Measurements from ENCODE around the gene SPCS1. TPM values are rescaled to one million over a fixed set of nuclear protein-coding genes. Genes with fewer than 3 reads are reported as not detected.

SPCS1 gene
- total RNA-seq, 4 donors from 2014 or later = 49.2 to 138 (median 84.9) TPM

DNA sequence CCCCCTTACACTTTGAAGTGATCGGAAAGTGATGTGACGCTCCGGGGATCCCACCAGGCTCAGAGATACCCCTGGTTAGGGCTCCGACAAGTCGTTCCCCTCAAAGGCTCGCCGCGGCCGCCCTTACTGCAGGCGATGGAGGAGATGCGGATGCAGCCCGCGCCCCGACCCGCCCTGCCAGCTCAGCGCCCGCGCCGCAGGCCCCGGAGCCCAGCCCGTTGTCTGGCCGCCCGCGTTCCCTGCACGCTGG lies 543 bp upstream of the SPCS1 start:
- TF ChIP-seq, protein P1, sequence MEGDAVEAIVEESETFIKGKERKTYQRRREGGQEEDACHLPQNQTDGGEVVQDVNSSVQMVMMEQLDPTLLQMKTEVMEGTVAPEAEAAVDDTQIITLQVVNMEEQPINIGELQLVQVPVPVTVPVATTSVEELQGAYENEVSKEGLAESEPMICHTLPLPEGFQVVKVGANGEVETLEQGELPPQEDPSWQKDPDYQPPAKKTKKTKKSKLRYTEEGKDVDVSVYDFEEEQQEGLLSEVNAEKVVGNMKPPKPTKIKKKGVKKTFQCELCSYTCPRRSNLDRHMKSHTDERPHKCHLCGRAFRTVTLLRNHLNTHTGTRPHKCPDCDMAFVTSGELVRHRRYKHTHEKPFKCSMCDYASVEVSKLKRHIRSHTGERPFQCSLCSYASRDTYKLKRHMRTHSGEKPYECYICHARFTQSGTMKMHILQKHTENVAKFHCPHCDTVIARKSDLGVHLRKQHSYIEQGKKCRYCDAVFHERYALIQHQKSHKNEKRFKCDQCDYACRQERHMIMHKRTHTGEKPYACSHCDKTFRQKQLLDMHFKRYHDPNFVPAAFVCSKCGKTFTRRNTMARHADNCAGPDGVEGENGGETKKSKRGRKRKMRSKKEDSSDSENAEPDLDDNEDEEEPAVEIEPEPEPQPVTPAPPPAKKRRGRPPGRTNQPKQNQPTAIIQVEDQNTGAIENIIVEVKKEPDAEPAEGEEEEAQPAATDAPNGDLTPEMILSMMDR (IDR thresholded peaks at IDR 0.05) = no peak
- no peak for ATAC-seq (ENCODE audit: low FRiP score)
- no peak for DNase-seq (ENCODE audit: low spot score)

DNA sequence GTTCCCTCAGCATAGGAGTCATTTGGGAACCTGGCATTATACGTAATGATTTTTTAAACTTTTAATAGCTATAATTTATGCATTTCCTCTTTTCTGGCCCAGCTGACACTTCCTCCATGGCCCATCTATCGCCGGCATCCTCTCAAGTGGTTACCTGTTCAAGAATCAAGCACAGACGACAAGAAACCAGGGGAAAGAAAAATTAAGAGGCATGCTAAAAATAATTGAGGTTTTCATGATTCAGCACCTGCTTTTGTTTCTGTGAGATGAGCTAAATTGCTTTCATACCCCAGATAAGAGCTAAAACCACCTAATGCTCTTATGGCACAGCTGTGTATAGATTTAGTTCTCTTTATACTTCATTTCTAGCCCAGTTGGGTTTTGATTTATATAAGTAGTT lies 1.7 kb downstream of the SPCS1 start:
- DNase-seq (ENCODE audit: low spot score) (no peak), ATAC-seq (ENCODE audit: low FRiP score) (no peak)
- TF ChIP-seq, protein P1 (IDR thresholded peaks at IDR 0.05) = no peak

DNA sequence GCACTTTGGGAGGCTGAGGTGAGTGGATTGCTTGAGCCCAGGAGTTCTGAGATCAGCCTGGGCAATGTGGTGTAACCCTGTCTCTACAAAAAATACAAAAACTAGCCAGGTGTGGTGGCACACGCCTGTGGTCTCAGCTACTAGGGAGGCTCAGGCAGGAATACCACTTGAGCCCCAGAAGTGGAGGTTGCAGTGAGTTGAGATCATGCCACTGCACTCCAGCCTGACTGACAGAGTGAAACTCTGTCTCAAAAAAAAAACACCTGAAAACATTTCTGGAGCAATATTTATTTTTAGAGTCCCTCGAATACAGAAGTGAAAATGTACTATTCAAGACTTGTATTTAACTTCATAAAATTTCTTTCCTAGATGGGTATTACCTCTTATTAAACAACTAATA lies 4.6 kb downstream of the SPCS1 start:
- no peak for DNase-seq (ENCODE audit: low spot score)
- TF ChIP-seq, protein P1 (IDR thresholded peaks at IDR 0.05) = no peak
- no peak for ATAC-seq (ENCODE audit: low FRiP score)

DNA sequence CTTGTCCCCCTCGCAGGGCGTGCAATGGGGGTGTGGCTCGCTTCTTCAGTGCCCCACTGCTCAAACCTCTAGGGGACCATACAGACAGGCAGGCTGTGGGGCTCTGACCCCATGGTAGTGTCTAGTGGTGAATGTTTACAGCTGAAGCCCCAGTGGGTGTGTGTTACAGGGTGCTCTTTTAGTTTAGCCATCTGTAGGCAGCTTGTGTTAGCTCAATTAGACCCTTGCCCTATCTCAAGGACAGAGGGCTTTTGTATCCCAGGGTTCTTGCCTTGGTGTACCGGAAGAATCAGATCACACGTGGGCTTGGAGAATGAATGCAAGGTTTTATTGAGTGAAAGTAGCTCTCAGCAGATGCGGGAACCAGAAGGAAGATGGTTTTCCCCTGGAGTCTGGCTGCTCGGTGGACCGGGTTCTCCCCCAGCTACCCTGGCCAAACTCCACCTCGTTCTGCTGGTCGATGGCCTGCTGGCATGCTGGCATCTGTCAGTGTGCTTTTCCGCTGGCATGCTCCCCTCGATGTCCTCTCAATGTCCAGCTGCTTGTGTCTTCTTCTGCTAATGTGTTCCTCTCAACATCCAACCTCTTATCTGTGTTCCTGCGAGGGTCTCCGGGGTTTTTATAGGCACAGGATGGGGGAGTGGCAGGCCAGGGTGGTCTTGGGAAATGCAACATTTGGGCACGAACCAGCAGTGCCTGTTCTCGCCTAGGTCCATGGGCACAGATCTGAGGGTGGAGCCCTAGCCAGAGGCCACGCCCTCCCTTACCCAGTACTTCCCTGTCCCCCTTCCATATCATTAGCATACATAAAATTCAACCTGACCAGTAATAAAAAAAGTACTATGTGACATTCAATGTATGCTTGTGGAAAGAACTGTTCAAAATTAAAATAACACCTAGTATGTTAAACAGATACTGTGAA lies 6.6 kb downstream of the SPCS1 start:
- no peak for DNase-seq (ENCODE audit: low spot score)
- no peak for ATAC-seq (ENCODE audit: low FRiP score)
- TF ChIP-seq, protein P1 (IDR thresholded peaks at IDR 0.05) = no peak

DNA sequence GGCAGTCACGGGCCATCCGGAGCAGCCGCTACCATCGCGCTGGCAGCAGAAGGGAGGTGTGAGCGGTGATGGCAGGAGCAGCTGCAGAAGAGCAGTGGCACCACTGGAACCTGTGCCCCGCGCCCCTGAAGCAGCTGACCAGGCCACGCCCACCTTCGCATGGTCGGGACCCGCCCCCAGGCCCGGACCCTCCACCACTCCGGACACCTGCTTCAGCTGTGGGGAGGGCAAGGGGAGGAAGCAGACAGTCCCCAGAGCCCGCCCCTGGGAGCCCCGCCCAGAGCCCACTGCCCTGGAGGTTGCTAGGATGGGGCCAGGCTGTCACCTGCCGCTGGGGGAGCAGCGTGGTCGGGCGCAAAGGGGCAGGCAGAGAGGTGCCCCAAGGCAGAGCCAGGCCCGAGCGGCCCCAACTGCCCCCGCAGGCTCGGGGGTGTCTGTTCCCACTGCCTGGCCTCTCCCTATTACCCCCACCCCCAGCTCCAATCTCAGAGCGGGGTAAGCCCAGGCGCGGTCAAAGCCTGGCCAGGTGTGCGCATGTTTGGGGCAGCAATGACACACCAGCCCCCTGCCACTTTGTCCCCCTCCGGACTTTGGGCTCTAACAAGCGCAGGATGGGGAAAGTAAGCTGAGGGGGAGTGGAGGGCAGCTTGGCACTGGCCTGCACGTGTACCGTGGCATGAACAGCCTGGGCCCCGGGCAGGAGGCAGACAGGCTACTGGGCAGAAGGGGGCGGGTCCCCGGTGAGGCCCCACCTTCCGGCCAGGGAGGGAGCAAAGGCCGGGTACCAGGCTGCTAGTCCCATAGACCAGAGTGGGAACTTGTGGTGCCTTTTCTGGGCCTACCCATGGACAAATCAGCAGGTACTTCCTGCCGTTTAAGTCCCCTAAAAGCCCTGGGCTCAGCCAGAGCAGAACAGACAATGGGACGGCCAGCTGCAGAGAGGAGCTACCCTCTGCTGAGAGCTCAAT lies 8.7 kb downstream of the SPCS1 start:
- TF ChIP-seq, protein P1 (IDR thresholded peaks at IDR 0.05) = no peak
- no peak for ATAC-seq (ENCODE audit: low FRiP score)
- no peak for DNase-seq (ENCODE audit: low spot score)

DNA sequence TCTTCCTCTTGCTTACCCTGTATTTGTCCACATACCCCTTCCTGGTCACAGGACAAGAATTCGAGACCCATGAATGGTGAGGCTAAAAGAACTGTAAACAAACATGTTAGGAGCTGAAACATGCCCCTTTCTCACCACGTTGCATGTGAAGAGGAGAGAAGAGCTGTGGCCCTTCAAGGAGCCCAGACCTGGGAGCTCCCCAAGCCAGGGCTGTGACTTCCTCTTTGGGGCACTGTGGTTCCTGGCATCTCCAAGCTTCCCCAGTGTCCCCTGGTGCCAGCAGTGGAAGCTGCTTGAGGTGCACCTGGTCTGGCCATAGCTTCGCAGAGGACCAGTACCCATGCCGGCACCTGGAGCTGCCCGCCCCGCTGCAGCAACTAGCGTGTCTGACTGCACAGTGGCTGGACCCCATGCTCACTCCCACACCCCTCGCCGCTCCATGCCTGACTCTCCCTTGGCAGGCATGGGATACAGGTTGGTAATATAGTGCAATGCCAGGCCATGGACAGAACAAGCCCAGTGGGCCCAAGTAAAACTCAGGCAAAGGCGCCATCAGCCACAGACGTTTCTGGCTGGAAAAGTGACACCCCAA lies 9.9 kb downstream of the SPCS1 start:
- ATAC-seq (ENCODE audit: low FRiP score) = no peak
- DNase-seq (ENCODE audit: low spot score) = no peak
- TF ChIP-seq, protein P1 (IDR thresholded peaks at IDR 0.05) = no peak

Data from omental fat pad (tissue), 4 donors.